Prostate gland (tissue), 2 donors: Measurements from ENCODE around the gene PELI1. TPM values are rescaled to one million over a fixed set of nuclear protein-coding genes. Genes with fewer than 3 reads are reported as not detected.

Experiments
- DNase-seq: peaks from one replicate; pipeline ENCODE4 v3.0.0-alpha.2; 2019; ENCODE audit warnings: low spot score
- H3K27ac ChIP-seq, 2 donors: fragments of 200-600 bp; sonication (generic); 2 replicates each; pipeline ENCODE4 v1.5.1; 2017 to 2019
- H3K27me3 ChIP-seq: fragments of 200-600 bp; sonication (generic); replicated peaks from 2 replicates; pipeline ENCODE4 v1.5.1; 2019; ENCODE audit not compliant: insufficient read depth
- H3K36me3 ChIP-seq, 2 donors: fragments of 200-600 bp; sonication (generic); 1 replicate in 1 of 2; 2 replicates in 1 of 2; pipeline versions ENCODE4 v1.5.1 to v1.8.1; 2017 to 2019
- H3K4me1 ChIP-seq: fragments of 200-600 bp; sonication (generic); replicated peaks from 2 replicates; pipeline ENCODE4 v1.5.1; 2019
- H3K4me3 ChIP-seq, 2 donors: fragments of 200-600 bp; sonication (generic); 2 replicates each; pipeline ENCODE4 v1.5.1; 2017 to 2019
- H3K9me3 ChIP-seq: fragments of 200-600 bp; sonication (generic); 2 replicates; pipeline ENCODE4 v1.5.1; 2017
- CTCF ChIP-seq, 4 experiments: fragments of 200-600 bp in 2 of 4; fragments of 450-650 bp in 2 of 4; sonication (generic) in 2 of 4; IDR thresholded peaks; 1 replicate in 3 of 4; 2 replicates in 1 of 4; pipeline ENCODE4 v1.5.1; 2016 to 2019; ENCODE audit warnings: antibody characterized with exemption in 4 of 4, mild to moderate bottlenecking in 2 of 4, moderate library complexity in 2 of 4
- POLR2A ChIP-seq: fragments of 450-650 bp; IDR thresholded peaks from one replicate; pipeline ENCODE4 v1.6.1; 2016; ENCODE audit warnings: antibody characterized with exemption, mild to moderate bottlenecking
- POLR2AphosphoS5 ChIP-seq: sonication (generic); formaldehyde crosslinking; IDR thresholded peaks from one replicate; pipeline ENCODE4 v1.6.1; 2017; ENCODE audit warnings: antibody characterized with exemption
- WGBS: methylation state at CpG from one replicate; pipeline ENCODE4 v1.1.5; 2018; 5-methylcytosine and 5-hydroxymethylcytosine counted together
- intact Hi-C: fragments of 100-400 bp; cut with DNase I; formaldehyde crosslinking; loops from one replicate; pipeline ENCODE4 v1.14.2; 2022
- total RNA-seq, 2 donors: library from RNA; depleted of rRNA; stranded (reverse); fragments of >200 nt; gene quantifications; one replicate each; pipeline ENCODE4 v1.1.0, GENCODE V29; 2016

Gene PELI1
- total RNA-seq, 2 donors from 2014 or later = 16.9 to 32.9 TPM

DNA sequence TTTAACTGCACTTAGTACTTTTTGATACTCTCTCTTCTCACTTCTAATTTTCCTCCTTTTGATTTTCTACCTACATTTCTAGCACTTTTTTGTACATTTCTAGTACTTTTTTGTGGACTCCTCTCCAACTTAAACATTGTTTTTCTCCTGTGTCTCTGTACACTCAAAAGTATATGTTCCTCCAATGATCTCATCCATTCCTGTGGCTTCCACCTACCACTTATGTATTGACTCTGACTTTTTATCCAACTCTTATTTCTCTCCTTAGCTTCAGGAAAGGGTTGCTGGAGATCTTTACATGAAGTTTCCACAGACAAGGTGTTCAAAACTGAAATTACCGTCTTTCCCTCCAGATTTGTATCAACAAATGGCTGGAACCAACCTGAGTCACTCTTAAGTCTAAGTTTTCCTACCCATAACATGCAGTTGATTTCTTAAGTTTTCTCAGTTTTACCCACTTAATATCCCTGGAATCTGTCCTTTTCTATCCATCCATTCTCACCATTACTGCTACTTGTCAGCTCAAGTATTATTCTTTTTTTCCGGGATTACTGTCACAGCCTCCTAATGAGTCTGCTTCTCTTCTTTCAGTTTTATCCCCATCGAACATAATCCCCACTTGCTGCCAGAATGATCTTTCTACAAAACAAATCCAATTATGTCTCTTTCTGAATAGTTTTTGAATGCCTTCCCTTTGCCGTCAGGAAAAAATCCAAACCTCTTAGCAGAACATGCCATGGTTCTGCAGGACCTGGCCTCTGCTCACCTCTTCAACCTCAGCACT is 22.6 kb upstream of the PELI1 start:
- DNase-seq = no peak
- no peaks in the 10 kb centered on the region for H3K4me1 ChIP-seq
- no peaks in the 10 kb centered on the region for H3K27me3 ChIP-seq
- no peak overlapping the region for H3K27ac ChIP-seq
- TF ChIP-seq POLR2AphosphoS5 (no peak), CTCF (IDR thresholded peaks at IDR 0.05) (no peak), POLR2A (no peak)
- no peaks in the 10 kb centered on the region for H3K36me3 ChIP-seq
- H3K4me3 ChIP-seq = no peak overlapping the region
- H3K9me3 ChIP-seq = no peaks in the 10 kb centered on the region
- intact Hi-C loops = no loop called here
- 94% methylated on average over 4 of the region's 4 CpGs for WGBS

DNA sequence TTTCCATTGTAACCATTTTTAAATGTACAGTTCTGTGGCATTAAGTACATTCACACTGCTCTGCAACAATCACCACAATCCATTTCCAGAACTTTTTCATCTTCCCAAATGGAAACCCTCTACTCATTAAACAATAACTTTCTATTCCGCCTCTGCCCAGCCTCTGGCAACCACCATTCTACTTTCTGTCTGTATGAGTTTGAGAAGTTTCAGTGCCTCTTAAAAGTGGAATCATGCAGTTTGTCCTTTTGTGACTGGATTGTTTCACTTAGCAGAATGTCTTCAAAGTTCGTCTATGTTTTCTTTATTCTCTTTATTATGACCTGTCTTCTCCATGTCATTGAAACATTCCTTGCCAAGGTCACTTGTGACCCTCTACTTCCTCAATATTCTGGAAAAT is 22.0 kb upstream of the PELI1 start:
- Histone ChIP-seq H3K27ac (no peak overlapping the region), H3K4me3 (no peak overlapping the region), H3K27me3 (no peaks in the 10 kb centered on the region), H3K36me3 (no peaks in the 10 kb centered on the region), H3K4me1 (no peaks in the 10 kb centered on the region), H3K9me3 (no peaks in the 10 kb centered on the region)
- TF ChIP-seq POLR2AphosphoS5 (no peak), POLR2A (no peak), CTCF (IDR thresholded peaks at IDR 0.05) (no peak)
- intact Hi-C loops = no loop called here
- WGBS = 83% methylated on average over 2 of the region's 2 CpGs
- DNase-seq = no peak

GRCh38 chr2:64165706-64166105 is 21.5 kb upstream of the PELI1 start:
- Histone ChIP-seq H3K27ac (no peak overlapping the region), H3K36me3 (no peaks in the 10 kb centered on the region), H3K4me3 (no peak overlapping the region), H3K27me3 (no peaks in the 10 kb centered on the region), H3K9me3 (no peaks in the 10 kb centered on the region), H3K4me1 (no peaks in the 10 kb centered on the region)
- intact Hi-C loops = no loop called here
- 79% methylated on average over 1 of the region's 1 CpG for WGBS
- DNase-seq = no peak
- no peak for TF ChIP-seq POLR2AphosphoS5
- TF ChIP-seq POLR2A = no peak
- TF ChIP-seq CTCF (IDR thresholded peaks at IDR 0.05) = no peak

GRCh38 chr2:64164629-64165028 is 20.4 kb upstream of the PELI1 start:
- no peak for TF ChIP-seq CTCF (IDR thresholded peaks at IDR 0.05)
- intact Hi-C loops = no loop called here
- no peaks in the 10 kb centered on the region for H3K9me3 ChIP-seq
- no peaks in the 10 kb centered on the region for H3K4me1 ChIP-seq
- H3K4me3 ChIP-seq = no peak overlapping the region
- H3K36me3 ChIP-seq = no peaks in the 10 kb centered on the region
- no peaks in the 10 kb centered on the region for H3K27me3 ChIP-seq
- WGBS = 100% methylated on average over 1 of the region's 1 CpG
- H3K27ac ChIP-seq = no peak overlapping the region
- DNase-seq = no peak

- no peak for DNase-seq
- intact Hi-C loops = no loop called here
- Histone ChIP-seq H3K4me1 (no peaks in the 10 kb centered on the region), H3K4me3 (no peak overlapping the region), H3K27ac (no peak overlapping the region), H3K27me3 (no peaks in the 10 kb centered on the region), H3K9me3 (no peaks in the 10 kb centered on the region), H3K36me3 (no peaks in the 10 kb centered on the region)
- TF ChIP-seq CTCF (IDR thresholded peaks at IDR 0.05) = no peak
- no peak for TF ChIP-seq POLR2AphosphoS5
- no peak for TF ChIP-seq POLR2A
- 95% methylated on average over 1 of the region's 1 CpG for WGBS
Measured at GRCh38 chr2:64162516-64162915, 18.3 kb upstream of the PELI1 start.
